Measurements from ENCODE around the gene CRB3.
"Not testable (repeated sequence)": the region's sequence is repeated elsewhere in the genome, so short reads cannot be mapped to it uniquely, and the experiment has no call there.

CRB3 gene

GRCh38 chr19:6503407-6504201 lies 39.5 kb downstream of the CRB3 start:
- DNase-seq = no peak
- H3K36me3 ChIP-seq = no peaks in the 10 kb centered on the region
- no peaks in the 10 kb centered on the region for H3K9me3 ChIP-seq
- peaks cover 9% of the 10 kb centered on the region for H3K27me3 ChIP-seq
- H3K4me3 ChIP-seq (ENCODE audit: low read depth, low read length) = no peak overlapping the region
- H3K4me1 ChIP-seq = no peaks in the 10 kb centered on the region
- TF ChIP-seq CTCF (IDR thresholded peaks at IDR 0.05; ENCODE audit: low read depth, low read length) = no peak

GRCh38 chr19:6508028-6508771 lies 44.1 kb downstream of the CRB3 start:
- not testable (repeated sequence) for DNase-seq; H3K36me3 ChIP-seq; H3K4me3 ChIP-seq (ENCODE audit: low read depth, low read length); H3K4me1 ChIP-seq; H3K27me3 ChIP-seq; H3K9me3 ChIP-seq

- Histone ChIP-seq H3K36me3 (no peaks in the 10 kb centered on the region), H3K27me3 (no peaks in the 10 kb centered on the region), H3K4me3 (ENCODE audit: low read depth, low read length) (no peak overlapping the region), H3K4me1 (no peaks in the 10 kb centered on the region), H3K9me3 (no peaks in the 10 kb centered on the region)
- DNase-seq = no peak
- no peak for TF ChIP-seq CTCF (IDR thresholded peaks at IDR 0.05; ENCODE audit: low read depth, low read length)
Measured at GRCh38 chr19:6509118-6509971, 45.3 kb downstream of the CRB3 start.

- no peak for DNase-seq
- Histone ChIP-seq H3K36me3 (no peaks in the 10 kb centered on the region), H3K27me3 (no peaks in the 10 kb centered on the region), H3K4me3 (ENCODE audit: low read depth, low read length) (no peak overlapping the region), H3K9me3 (no peaks in the 10 kb centered on the region), H3K4me1 (no peaks in the 10 kb centered on the region)
- no peak for TF ChIP-seq CTCF (IDR thresholded peaks at IDR 0.05; ENCODE audit: low read depth, low read length)
Measured at GRCh38 chr19:6510618-6511017, 46.5 kb downstream of the CRB3 start.

- Histone ChIP-seq H3K4me3 (ENCODE audit: low read depth, low read length) (no peak overlapping the region), H3K27me3 (no peaks in the 10 kb centered on the region), H3K9me3 (no peaks in the 10 kb centered on the region), H3K4me1 (no peaks in the 10 kb centered on the region), H3K36me3 (no peaks in the 10 kb centered on the region)
- no peak for TF ChIP-seq CTCF (IDR thresholded peaks at IDR 0.05; ENCODE audit: low read depth, low read length)
- no peak for DNase-seq
Measured at GRCh38 chr19:6514089-6514488, 50.0 kb downstream of the CRB3 start.

- Histone ChIP-seq H3K9me3 (no peaks in the 10 kb centered on the region), H3K4me3 (ENCODE audit: low read depth, low read length) (no peak overlapping the region), H3K27me3 (no peaks in the 10 kb centered on the region), H3K36me3 (no peaks in the 10 kb centered on the region), H3K4me1 (no peaks in the 10 kb centered on the region)
- TF ChIP-seq CTCF (IDR thresholded peaks at IDR 0.05; ENCODE audit: low read depth, low read length) = no peak
- DNase-seq = no peak
Measured at GRCh38 chr19:6514926-6515544, 51.0 kb downstream of the CRB3 start.
